SK-N-SH treated with all-trans-retinoic acid at 6 μM for 48 hours (cell line): Measurements from ENCODE around the gene LCLAT1.

Experiments
- RARB ChIP-seq: fragments of 250-450 bp; sonication (Bioruptor Pico); IDR thresholded peaks from 2 replicates; pipeline ENCODE4 v1.8.0; 2021; ENCODE audit warnings: mild to moderate bottlenecking, moderate library complexity
- ZNF70 ChIP-seq: fragments of 450-650 bp; formaldehyde crosslinking; IDR thresholded peaks from 2 replicates; pipeline ENCODE4 v1.5.0; 2020; ENCODE audit warnings: mild to moderate bottlenecking, moderate library complexity
- TF ChIP-seq, protein P1 (sequence below): fragments of 250-450 bp; sonication (Bioruptor Pico); IDR thresholded peaks from 2 replicates; pipeline ENCODE4 v1.8.0; 2020; ENCODE audit warnings: mild to moderate bottlenecking, moderate library complexity, borderline replicate concordance

DNA sequence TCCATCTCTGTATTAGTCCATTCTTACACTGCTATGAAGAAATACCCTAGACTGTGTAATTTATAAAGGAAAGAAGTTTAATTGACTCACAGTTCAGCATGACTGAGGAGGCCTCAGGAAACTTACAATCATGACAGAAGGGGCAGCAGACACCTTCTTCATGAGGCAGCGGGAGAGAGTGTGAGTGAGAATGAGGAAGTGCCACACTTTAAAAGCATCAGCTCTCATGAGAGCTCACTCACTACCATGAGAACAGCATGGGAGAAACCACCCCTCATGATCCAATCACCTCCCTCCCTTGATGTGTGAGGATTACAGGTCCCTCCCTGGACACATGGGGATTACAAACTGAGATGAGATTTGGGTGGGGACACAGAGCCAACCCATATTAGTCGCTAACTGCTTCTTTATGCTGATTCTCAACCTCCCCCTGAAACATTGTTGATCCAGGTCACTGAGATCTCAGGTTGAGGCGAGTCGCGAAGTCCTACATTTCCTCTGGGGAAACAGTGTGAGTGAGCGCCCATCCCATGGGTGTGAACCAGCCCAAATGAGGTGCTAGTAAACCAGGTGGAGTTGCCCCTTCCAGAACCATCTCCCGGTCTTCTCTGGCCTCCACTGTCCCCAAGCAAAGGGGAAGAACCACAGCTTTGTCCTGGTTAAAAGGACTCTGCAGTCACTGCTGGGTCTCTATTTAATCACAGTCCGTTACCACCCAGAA is 236.3 kb downstream of the LCLAT1 start:
- TF ChIP-seq RARB (CRISPR knock-in tag), result no peak
- no peak for TF ChIP-seq ZNF70 (CRISPR knock-in tag)
- TF ChIP-seq, protein P1, sequence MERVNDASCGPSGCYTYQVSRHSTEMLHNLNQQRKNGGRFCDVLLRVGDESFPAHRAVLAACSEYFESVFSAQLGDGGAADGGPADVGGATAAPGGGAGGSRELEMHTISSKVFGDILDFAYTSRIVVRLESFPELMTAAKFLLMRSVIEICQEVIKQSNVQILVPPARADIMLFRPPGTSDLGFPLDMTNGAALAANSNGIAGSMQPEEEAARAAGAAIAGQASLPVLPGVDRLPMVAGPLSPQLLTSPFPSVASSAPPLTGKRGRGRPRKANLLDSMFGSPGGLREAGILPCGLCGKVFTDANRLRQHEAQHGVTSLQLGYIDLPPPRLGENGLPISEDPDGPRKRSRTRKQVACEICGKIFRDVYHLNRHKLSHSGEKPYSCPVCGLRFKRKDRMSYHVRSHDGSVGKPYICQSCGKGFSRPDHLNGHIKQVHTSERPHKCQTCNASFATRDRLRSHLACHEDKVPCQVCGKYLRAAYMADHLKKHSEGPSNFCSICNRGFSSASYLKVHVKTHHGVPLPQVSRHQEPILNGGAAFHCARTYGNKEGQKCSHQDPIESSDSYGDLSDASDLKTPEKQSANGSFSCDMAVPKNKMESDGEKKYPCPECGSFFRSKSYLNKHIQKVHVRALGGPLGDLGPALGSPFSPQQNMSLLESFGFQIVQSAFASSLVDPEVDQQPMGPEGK (CRISPR knock-in tag), result no peak
